ENCODE data around the gene SORBS2.

The SORBS2 gene

DNA sequence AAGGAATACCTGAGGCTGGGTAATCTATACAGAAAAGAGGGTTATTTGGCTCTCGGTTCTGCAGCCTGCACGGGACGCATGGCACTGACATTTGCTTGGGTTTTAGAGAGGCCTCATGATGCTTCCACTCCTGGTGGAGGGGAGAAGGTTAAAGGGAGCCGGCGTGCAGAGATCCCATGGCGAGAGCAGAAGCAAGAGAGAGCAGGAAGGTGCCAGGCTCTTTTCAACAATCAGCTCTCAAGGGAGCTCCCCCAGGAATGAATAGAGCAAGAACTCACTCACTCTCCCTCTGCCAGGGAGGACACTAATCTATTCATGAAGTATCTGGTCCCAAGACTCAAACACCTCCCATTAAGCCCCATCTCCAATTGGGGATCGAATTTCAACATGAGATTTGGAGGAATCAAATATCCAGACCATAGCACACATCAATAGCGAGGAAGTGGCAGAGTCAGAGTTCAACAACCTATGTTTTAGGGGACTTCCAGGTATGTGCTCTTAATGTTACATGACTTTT, 109.8 kb downstream of the SORBS2 start:
- FAIRE-seq = no peak
- DNase-seq (ENCODE audit: insufficient read length, low spot score) = no peak
- TF ChIP-seq, protein P1, sequence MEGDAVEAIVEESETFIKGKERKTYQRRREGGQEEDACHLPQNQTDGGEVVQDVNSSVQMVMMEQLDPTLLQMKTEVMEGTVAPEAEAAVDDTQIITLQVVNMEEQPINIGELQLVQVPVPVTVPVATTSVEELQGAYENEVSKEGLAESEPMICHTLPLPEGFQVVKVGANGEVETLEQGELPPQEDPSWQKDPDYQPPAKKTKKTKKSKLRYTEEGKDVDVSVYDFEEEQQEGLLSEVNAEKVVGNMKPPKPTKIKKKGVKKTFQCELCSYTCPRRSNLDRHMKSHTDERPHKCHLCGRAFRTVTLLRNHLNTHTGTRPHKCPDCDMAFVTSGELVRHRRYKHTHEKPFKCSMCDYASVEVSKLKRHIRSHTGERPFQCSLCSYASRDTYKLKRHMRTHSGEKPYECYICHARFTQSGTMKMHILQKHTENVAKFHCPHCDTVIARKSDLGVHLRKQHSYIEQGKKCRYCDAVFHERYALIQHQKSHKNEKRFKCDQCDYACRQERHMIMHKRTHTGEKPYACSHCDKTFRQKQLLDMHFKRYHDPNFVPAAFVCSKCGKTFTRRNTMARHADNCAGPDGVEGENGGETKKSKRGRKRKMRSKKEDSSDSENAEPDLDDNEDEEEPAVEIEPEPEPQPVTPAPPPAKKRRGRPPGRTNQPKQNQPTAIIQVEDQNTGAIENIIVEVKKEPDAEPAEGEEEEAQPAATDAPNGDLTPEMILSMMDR (IDR thresholded peaks at IDR 0.05; ENCODE audit: insufficient read depth, missing control alignments) = no peak

DNA sequence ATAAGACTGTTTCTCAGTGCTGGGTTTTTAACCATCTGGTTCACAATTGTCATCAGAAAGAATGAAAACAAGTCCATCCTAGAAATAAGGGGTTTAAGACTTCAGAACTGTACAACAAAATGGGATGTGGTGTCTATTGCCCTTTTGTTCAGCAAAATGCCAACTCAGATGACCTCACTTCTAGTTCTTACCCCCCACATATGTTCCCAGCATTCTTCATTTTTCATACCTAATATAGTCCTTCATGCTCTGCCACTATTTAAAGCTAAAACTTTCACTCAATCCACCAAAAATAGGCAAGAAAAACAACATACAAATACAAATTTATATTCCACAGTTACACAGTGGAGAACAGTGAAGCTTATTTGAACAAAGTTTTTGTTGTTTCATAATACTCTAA, 111.4 kb downstream of the SORBS2 start:
- TF ChIP-seq, protein P1 (IDR thresholded peaks at IDR 0.05; ENCODE audit: insufficient read depth, missing control alignments) = no peak
- DNase-seq (ENCODE audit: insufficient read length, low spot score) (no peak), FAIRE-seq (no peak)

DNA sequence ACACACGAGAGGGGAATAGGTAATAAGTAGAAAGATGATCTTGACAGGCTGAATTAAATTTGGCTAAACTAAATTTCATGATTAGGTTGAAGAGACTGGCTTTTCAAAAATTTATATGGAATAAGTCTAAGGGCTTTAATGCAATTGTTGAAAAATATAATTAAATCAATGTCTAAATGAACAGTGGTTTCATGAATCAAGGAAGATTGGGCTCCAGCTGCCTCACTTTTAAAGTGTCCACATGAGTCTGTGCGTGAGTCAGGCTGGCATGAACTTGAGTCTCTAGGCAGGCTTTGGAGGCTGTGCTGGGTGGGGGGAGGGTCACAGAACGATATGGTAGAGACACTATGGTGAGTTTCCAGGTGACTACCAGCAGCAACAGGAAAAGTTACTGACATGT, 111.9 kb downstream of the SORBS2 start:
- FAIRE-seq = no peak
- TF ChIP-seq, protein P1 (IDR thresholded peaks at IDR 0.05; ENCODE audit: insufficient read depth, missing control alignments) = no peak
- DNase-seq (ENCODE audit: insufficient read length, low spot score) = no peak

DNA sequence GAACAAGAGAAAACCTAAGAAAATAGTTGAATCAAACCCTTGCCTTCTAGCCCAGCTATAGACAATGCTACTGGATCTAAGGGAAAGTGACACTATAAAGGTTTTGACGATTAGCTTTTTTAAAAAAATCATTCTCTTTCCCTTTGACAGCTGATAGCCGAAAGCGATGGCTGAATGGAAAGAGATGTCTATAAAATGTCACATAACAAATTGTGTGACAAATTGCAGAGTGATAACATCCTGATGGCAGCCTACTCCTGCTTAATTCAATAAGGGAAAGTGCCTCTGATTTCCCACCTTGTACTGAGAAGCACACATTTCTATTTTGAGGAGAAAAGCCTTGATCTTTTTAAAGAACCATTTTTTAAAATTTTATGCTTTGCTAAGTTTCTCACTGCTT, 114.5 kb downstream of the SORBS2 start:
- TF ChIP-seq, protein P1 (IDR thresholded peaks at IDR 0.05; ENCODE audit: insufficient read depth, missing control alignments) = no peak
- no peak for FAIRE-seq

DNA sequence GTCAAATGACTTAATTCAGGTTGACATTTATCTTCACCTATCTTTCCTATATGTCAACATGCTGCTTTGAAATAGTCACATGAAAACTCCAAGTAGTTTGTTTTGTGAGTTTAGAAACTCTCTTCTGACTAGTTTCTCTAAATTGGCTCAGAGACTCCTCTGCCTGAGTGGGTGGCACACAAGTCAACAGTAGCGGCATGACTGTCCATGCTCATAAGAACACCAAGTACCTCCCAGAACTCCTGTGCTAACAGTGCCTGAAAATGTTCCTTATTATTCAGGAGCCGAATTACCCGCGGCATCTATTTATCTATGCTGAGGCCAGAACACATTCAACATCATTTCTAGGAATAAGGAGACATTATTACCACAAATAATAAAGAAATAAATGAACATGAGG, 116.3 kb downstream of the SORBS2 start:
- DNase-seq (ENCODE audit: insufficient read length, low spot score) (no peak), FAIRE-seq (no peak)
- TF ChIP-seq, protein P1 (IDR thresholded peaks at IDR 0.05; ENCODE audit: insufficient read depth, missing control alignments) = no peak

More for the DNA sequence above, 114.5 kb downstream of the SORBS2 start:
- no peak for DNase-seq (ENCODE audit: insufficient read length, low spot score)

DNA sequence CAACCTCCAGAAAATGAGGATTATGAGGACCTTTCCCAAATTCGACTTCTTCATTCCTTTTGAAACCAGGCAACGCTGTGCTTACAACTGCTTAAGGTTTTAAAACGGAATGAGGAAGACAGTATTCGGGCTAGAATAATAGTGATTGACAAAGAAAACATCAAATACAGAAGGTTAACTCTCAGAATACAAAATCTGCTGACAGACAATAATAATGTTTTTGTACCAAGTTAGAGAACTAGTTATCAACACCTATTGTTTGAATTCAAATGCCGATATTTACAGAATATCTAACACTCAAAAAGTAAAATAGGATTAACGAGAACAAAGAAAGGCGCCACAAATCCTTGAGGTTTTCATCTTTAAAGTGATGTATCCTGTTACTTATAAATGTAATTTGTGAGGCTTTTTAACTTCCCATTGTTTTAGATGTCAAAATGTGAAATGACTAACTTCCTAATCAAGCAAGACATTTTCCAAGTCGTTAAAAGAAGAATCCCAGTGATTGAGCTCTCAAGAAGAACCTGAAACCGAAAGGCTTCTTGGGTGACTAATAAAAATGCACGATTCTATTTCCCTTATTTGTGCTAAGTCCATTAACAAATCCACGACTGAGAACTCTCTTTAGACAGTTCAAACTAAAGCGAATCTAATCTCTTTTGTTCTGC, 118.3 kb downstream of the SORBS2 start:
- FAIRE-seq (no peak), DNase-seq (ENCODE audit: insufficient read length, low spot score) (no peak)
- TF ChIP-seq, protein P1 (IDR thresholded peaks at IDR 0.05; ENCODE audit: insufficient read depth, missing control alignments) = no peak

DNA sequence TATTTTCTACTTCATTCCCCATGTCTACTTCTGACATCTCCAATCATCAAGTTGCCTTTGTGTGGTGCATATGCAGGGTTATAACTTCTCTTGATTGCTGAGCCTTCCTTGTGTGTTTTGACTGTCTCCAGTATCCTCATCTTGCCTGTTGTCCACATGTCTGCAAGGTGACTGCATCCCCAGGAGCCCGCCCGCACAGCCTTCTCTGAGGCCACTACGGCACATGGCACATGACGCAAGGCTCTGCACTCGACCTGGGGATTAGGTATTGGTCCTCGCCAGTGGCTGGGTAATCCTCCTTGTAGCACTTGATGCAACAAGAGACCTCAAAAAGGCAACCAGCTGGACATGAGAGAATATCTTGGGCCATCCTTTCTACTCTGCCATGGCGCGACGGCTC, 122.6 kb downstream of the SORBS2 start:
- DNase-seq (ENCODE audit: insufficient read length, low spot score) (no peak), FAIRE-seq (no peak)
- TF ChIP-seq, protein P1 (IDR thresholded peaks at IDR 0.05; ENCODE audit: insufficient read depth, missing control alignments) = no peak

Data from D721Med (cell line).